Cardiac fibroblast (primary cell): Measurements from ENCODE around the gene PCMT1.

ENCODE experiments used
- DNase-seq, 2 donors: peaks; one replicate each; pipeline versions ENCODE4 v3.0.0 to v3.0.0-alpha.2; 2010; ENCODE audit warnings: low read depth in 2 of 2
- H3K4me3 ChIP-seq, 2 donors: replicated peaks in 1 of 2; 1 replicate in 1 of 2; 2 replicates in 1 of 2; pipeline ENCODE4 v1.5.1; 2011; ENCODE audit warnings: low read depth in 2 of 2, low read length in 2 of 2, mild to moderate bottlenecking in 2 of 2, moderate library complexity in 1 of 2
- CTCF ChIP-seq: IDR thresholded peaks from one replicate; pipeline ENCODE4 v1.5.1; 2011; ENCODE audit warnings: low read depth, mild to moderate bottlenecking, low read length, inconsistent platforms

Gene PCMT1

GRCh38 chr6:149717588-149718458, 31.7 kb upstream of the PCMT1 start, which contains the start of gene LATS1:
Gene LATS1, minus strand, starts transcription at chr6:149718101. Its CDS starts 15,975 bp downstream, at chr6:149702126.
- H3K4me3 ChIP-seq: peak within 1 kb of the TSS; percentile 83 to 96
- DNase-seq: peak; percentile 87 to 91
- no peak for TF ChIP-seq CTCF

GRCh38 chr6:149719531-149719930, 30.0 kb upstream of the PCMT1 start:
- DNase-seq: no peak
- no peak for TF ChIP-seq CTCF
- H3K4me3 ChIP-seq: no peak overlapping the region

GRCh38 chr6:149723262-149723661, 26.3 kb upstream of the PCMT1 start:
- TF ChIP-seq CTCF: no peak
- DNase-seq: no peak
- no peak overlapping the region for H3K4me3 ChIP-seq

- peak; percentile 88 for DNase-seq
- H3K4me3 ChIP-seq: no peak overlapping the region
- peak; percentile 86 for TF ChIP-seq CTCF
Measured at GRCh38 chr6:149723771-149724417, 25.6 kb upstream of the PCMT1 start.

- TF ChIP-seq CTCF: no peak
- DNase-seq: no peak
- no peak overlapping the region for H3K4me3 ChIP-seq
Measured at GRCh38 chr6:149725785-149726184, 23.8 kb upstream of the PCMT1 start.

GRCh38 chr6:149727793-149728498, 21.6 kb upstream of the PCMT1 start:
- no peak for DNase-seq
- no peak overlapping the region for H3K4me3 ChIP-seq
- no peak for TF ChIP-seq CTCF
